Astrocyte of the hippocampus (primary cell): ENCODE results near the gene FBLN1.
"Not testable (repeated sequence)": the region's sequence is repeated elsewhere in the genome, so short reads cannot be mapped to it uniquely, and the experiment has no call there.

ENCODE experiments used
- DNase-seq: peaks from one replicate; pipeline ENCODE4 v3.0.0; 2011; ENCODE audit warnings: low read depth, low spot score

FBLN1 gene, protein sequence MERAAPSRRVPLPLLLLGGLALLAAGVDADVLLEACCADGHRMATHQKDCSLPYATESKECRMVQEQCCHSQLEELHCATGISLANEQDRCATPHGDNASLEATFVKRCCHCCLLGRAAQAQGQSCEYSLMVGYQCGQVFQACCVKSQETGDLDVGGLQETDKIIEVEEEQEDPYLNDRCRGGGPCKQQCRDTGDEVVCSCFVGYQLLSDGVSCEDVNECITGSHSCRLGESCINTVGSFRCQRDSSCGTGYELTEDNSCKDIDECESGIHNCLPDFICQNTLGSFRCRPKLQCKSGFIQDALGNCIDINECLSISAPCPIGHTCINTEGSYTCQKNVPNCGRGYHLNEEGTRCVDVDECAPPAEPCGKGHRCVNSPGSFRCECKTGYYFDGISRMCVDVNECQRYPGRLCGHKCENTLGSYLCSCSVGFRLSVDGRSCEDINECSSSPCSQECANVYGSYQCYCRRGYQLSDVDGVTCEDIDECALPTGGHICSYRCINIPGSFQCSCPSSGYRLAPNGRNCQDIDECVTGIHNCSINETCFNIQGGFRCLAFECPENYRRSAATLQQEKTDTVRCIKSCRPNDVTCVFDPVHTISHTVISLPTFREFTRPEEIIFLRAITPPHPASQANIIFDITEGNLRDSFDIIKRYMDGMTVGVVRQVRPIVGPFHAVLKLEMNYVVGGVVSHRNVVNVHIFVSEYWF

DNA sequence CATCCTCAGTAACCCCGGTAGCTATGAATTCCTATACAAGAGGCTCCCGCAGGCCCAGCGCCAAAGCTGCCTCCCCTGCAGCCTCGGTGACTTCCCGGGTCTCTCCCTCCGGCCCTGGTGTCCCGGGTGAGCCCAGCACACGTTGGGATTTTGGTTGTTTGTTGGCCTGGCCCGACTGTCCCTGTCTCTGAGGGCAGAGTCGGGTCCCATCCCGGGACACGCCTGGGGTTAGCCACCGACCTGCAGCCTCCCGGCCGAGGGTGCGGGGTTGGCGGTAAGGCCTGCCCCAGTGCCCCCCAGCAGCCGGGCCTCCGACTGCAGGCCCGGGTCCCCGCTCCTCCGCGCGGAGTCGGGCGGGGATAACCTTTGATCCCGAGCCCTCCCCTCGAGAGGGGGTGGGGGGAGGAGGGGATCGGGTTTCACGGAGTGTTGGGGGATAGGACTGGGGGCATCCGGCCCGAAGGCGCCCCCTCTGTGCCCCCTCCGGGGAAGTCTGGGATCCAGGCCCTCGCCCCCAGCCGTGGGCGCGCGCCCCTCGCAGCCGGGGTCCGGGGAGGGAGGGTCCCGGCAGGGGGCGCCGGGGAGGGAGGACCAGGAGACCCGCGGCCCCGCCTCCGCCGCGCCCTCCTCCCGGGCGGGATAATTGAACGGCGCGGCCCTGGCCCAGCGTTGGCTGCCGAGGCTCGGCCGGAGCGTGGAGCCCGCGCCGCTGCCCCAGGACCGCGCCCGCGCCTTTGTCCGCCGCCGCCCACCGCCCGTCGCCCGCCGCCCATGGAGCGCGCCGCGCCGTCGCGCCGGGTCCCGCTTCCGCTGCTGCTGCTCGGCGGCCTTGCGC is at the start of gene FBLN1:
Gene FBLN1, plus strand, starts transcription at position 669 of the 835 bp plus-strand sequence. Its CDS starts 103 bp downstream, at position 772.
- peak; percentile 82 for DNase-seq

DNA sequence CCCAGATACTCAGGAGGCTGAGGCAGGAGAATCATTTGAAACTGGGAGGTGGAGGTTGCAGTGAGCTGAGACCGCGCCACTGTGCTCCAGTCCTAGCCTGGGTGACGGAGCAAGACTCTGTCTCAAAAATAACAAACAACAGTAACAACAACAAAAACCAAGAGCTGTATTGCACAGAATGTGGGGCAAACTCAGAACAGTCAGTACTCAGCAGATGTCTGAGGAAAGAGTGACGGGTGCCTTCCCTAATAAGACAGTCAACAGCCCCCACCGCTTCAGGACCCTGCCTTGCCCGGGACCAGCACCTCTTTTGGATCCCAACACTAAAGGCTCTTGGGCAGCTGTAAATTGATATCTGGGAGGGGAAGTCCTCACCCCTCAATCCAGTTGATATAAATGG is 48.9 kb upstream of the FBLN1 start:
- DNase-seq: no peak

DNA sequence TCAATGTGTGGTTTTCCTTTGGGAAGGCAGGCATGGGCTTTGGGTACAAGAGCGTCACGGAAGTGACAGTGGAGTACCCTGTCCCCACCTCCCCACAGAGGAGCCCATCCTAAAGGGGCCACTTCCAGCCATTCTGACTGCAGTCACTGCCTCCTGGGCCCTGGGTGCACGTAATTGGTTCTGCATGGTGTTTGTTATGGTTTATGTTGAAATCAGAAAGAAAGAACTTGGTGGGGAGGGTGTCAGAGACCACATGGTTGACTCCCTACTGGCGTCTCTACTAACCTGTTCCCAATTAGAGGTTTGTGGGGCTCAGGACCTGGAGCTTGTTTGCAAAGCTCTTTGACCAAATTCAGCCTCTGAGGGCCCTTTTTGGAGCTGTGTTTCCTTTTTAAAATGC is 48.4 kb upstream of the FBLN1 start:
- no peak for DNase-seq

DNA sequence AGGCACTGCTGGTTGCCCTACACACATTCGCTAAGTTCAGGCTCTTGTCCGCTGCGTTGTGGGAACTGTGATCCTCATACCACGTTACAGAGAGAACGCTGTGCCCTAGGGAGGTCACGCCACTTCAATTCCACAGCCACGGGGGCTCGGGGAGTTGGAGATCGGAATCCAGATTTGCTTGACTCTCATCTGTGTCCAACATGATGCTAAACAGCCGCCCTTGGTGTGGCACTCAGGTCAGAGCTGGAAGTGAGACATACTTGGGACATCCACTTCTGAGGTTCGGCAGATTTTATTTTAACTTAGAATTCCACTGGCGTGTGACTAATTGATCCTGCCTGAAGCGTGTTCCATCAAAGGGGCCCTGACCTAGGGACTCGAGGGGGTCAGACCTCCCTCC is 47.5 kb upstream of the FBLN1 start:
- no peak for DNase-seq

DNA sequence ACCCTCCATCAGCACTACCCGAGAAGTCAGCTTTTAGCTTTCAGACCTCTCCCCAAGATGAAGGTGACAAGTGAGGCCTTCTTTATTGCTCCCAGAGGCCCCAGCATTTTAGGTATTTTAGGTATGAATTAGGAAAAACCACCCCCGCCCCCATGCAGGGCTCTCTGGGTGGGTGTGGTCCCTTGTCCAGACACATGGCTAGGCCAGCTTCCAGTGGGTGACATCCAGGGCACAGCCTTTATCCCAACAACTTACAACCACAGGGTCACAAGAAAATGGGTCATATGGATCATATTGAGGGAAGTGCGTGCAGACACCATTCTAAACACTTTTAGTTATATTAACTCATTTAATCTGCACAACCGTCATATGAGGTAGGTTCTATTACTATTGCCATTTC is 47.1 kb upstream of the FBLN1 start:
- no peak for DNase-seq

DNA sequence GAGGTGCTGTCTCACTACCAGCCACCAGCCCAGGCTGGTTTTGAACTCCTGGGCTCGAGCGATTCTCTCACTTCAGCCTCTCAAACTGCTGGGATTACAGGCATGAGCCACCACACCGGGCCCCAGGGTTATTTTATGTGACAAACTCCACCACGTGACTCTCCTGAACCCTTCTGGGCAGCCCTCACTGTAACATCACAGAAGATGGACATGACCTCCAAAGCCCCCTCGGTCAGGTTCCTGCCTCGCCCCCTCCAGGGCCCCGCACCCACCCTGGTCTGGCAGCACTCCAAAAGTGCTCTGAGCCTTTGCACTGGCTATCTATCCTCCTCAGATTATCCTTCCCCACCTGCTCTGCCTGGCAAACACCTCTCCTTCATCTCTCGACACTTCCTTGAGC is 45.9 kb upstream of the FBLN1 start:
- no peak for DNase-seq

DNA sequence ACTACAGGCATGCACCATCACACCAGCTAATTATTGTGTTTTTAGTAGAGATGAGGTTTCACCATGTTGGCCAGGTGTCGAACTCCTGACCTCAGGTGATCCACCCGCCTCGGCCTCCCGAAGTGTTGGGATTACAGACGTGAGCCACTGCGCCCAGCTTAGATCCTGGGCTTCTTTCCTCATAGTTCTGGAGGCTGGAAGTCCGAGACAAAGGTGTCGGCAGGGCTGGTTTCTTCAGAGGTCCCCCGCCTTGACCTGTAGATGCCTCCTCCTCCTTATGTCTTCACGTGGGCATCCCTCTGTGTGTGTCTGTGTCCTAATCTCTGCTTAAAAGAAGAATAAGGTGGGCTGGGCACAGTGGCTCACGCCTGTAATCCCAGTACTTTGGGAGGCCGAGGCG is 44.2 kb upstream of the FBLN1 start:
- DNase-seq: no peak

DNA sequence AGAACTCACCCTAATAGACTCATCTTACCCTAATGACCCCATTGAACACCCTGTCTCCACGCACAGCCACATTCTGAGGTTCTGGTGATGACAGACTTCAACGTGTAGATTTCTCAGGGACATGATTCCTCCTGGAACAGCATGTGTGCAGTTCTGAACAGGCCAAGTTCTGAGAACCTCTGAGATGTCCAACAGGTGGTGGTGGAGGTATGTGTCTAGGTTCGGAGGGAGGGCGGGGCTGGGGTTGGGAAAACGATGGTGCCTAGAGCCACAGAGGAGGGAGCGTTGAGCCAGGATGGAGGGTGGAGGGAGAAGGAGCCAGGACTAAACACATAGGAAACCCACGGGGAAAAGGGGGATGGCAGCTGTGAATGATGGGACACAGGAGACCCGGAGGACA is 43.4 kb upstream of the FBLN1 start:
- no peak for DNase-seq

DNA sequence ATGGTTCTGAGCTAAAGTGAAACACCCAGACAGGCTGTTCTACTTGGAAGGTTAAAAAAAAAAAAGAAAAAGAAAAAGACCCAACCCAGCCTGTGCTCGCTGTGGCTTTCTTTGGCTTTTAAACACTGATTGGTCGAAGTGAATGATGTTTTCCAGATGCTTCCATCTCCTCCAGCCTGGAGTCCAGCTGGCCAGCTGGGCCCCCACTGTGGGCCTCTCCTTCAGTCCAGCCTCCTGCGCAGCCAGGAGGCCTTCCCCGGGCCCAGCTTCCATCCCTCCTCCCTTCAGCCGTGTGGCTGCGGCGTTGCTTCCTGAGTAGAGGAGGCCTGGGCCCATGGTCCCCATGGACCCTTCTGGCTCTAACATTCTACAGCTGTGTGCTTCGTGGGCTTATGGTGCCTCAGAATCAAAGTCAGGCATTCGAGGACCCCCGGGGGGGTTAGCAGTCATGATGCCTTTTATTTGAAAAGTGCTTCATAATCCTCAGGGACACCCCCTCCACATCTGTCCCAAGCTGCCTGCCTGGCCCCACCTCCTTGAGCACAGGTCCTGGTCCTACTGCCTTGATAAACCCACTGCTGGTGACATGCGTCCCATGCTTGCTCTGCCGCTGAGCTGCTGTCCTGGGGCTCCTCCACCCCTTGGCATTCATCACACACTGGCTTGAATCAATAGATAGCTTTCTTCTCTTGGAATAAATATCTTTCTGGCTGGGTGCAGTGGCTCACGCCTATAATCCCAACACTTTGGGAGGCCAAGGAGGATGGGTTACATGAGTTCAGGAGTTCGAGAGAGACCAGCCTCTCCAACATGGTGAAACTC is 42.2 kb upstream of the FBLN1 start:
- DNase-seq: no peak

DNA sequence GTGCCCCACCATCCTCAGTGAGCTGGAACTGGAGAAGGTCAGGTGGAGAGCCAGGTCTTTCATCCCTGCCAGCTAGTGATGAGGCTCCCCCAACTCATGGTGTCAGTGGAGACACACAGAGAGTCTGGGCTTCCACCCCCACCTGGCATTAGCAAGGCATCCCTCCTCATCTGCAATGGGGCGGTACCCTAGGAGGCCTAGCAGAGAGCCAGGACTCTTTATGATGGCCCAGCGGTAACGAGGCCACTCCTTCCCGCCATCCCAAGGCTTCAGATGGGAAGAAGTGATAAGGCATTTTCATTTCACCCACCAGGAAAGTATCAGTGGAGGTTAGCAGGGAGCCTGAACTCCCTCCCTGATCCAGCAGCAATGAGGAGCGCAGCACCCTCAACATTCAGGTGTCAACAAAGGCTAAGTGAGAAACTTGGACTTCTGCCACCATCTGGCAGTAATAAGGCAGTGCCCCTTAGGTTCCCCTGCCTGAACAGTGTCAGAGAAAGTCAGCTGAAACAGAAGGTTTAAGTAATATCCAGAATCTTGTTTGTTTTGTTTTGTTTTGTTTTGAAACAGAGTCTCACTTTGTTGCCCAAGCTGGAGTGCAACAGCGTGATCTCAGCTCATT is 40.5 kb upstream of the FBLN1 start:
- DNase-seq: no peak

DNA sequence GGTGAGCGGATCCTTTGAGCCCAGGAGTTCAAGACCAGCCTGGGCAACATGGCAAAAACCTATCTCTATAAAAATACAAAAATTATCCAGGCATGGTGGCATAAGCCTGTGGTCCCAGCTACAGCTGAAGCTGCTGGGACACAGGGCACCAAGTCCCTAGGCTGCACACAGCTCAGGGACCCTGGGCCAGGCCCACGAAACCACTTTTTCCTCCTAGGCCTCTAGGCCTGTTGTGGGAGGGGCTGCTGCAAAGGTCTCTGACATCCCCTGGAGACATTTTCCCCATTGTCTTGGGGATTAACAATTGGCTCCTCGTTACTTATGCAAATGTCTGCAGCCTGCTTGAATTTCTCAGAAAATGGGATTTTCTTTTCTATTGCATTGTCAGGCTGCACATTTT is 39.0 kb upstream of the FBLN1 start:
- not testable (repeated sequence) for DNase-seq

DNA sequence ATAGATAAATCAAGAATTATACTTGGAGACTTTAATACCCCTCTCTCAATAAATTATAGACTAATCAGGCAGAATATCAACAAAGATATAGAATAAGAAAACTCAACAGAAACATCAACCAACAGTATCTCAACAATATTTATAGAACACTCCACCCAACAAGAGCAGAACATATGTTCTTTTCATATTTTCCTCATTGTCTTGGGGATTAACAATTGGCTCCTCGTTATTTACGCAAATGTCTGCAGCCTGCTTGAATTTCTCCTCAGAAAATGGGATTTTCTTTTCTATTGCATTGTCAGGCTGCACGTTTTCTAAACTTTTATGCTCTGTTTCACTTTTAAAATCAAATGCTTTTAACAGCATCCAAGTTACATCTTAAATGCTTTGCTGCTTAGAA is 37.0 kb upstream of the FBLN1 start:
- no peak for DNase-seq

DNA sequence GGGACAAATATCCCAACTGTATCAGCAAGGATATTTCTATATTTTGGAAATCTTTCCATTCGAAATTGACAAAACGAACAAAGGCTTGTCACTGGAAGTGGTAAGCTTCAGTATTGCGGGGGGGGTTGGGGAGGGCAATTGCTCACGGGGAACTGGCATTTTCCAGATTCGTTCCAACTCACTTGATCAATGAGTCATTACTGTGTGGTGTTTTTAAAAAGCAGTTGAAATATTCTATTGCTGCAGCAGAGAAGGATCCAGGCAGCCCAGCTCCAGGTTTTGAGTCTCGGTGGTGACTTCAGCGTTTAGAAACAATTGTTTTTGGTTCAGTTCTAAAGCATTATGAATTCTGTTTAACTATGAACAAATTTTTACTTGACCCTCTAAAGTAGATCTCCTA is 33.8 kb upstream of the FBLN1 start:
- peak; percentile 83 for DNase-seq

DNA sequence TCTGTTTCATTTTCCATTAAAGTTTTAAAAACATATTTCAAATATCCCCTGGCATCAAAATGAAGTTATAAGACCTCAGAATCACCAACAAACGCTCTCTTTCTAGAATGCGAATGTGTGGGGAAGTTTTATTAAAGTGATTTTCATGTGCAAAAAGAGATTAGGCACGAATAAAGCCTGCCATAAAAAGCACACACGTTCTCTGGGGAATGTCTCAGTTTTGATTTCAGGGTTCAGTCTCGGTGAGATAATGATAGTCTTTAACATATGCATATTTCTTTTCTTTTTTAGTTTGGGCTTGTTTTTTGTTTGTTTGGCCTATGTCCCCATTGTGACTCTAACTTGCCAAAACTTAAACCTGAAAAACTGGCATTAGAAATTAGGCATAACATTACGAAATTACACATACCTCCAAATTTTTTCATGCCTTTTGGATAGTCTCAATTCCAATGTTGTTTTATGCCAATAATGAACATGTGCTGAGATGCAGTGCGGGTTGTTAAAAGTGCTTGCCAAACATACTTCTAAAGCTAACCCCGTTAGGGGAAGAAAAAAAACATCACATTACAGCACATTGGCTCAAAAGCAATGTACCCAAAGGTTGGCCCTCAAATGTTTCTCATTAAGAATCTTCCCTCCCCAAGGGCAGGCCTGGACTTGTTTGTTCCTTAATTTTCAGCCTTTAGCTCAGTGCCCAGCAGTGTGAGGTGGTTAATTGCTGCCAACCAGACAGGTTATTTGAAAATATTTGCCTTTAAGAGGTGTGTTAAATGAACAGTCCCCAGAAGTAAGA is 33.2 kb upstream of the FBLN1 start:
- peak; percentile 62 for DNase-seq

DNA sequence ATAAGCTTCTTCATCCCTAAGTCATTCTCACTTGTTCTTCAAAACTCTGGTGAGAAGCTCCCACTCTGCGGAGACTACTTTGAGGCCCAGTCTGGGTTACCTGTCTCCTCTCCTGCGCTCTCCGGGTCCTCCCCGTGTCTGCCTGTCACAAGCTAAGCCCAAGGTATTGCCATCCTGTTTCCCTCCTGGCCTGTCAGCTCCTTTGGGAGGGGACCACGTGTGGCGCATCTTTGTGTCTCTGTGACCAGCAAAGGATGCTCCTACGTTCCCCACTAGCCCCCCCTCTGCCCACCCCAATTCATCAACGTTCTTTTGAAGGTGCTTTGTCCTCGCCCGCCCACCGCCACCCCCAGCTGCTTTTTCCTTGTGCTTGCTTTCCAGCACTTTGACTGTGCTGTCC is 31.8 kb upstream of the FBLN1 start:
- DNase-seq: no peak

DNA sequence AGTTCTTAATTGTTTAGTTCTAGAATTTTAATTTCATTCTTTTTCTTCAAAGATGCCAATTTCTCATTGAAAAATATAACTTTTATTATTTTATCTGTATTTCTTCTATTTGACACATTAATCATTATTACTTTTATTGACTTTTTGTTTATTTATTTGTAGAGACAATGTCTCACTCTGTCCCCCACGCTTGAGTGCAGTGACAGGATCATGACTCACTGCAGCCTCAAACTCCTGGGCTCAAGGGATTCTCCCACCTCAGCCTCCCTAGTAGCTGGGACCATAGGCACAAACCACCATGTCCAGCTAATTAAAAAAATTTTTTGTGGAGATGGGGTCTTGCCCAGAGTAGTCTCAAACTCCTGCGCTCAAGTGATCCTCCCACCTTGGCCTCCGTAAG is 30.3 kb upstream of the FBLN1 start:
- no peak for DNase-seq

DNA sequence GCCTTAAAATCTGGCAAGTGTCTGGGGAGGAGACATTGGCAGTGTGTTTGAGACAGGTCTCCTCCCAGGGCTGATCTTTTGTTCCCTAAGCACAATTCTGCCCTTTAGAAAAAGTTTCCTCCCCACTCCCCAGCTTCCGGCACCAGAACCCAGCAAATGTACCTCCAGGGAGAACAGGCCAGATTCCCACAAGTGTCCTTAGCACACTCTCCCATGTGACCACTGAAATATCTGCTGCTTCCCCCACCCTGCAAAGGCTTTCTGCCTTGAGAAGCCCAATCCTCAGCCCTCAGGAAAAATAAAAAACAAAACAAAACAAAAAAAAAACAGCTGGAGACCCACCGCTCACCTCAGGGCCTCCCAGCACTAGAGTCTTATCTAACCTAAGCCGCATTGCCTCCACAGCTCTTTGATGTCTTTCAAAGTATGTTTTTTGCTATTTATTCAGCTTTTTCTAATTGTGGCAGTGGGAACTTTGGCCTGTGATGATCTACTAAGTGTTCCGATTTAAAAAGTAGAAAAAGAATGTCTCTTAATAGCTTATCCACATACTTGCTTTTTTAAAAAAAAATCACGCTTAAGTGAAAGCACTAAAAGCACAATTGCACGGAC is 29.0 kb upstream of the FBLN1 start:
- peak; percentile 22 for DNase-seq

DNA sequence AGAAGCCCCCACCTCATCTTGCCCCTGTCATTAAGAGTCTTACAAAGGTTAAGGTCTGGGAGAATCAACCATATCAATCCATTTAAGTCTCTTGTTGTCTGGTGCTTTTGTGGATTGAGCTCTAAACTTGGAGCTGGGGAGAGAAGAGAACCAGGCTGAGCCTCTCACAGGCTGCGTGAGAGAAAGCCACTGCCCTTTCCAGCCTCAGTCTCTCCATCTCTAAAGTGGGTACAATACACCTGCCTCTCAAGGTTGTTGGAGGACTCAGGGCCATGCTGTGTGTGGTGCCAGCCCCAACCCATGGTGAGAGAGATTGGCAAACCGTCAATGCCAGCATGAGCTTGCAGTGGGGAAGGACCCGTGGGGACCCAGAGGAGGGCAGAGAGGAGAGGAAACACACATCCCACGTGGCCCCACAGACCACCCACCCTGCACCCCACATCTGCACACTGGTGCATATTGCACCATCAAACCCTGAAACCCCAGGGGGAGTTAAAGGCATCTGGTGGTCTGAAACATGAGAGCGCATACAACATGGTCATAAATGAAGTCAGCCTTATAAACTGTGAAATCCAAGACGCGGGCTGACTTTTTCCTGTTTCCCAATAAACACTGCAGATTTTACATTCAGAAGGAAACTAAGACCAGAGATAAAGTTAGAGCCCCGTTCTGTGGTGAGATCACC is 27.5 kb upstream of the FBLN1 start:
- DNase-seq: no peak

DNA sequence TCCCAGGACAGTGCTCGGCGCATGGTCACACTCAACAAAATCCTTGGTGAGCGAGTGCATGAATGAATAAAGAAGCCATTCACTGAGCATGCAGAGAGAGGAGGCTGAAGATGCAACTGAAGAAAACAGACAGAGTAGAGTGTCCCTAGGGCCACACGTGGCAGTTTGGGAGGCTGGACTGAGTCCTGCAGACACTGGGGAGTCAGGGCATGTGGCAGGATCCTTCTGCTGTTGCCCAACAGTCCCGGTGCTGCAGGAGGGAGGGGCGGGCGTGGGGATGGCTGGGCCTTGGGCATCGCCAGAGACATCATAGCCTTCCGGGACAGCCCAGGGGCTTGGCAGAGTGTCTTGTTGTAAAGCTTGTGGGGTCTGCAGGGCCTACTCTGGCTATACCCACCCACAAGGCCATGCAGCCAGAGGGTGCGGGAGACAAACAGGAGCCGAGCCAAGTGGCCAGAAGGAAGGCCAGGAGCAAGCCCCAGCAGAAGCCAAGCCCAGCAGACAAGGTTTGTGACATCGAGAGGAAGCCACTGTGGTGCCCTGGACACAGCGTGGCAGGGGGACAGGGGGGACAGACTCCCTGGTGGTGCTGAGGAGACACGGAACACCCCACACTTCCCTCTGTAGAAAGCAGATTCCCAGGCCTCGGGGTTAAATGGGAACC is 26.7 kb upstream of the FBLN1 start:
- DNase-seq: no peak
